ENCODE results near the gene TMPRSS3.
"Not testable (repeated sequence)": the region's sequence is repeated elsewhere in the genome, so short reads cannot be mapped to it uniquely, and the experiment has no call there.

Gene TMPRSS3

GRCh38 chr21:42414553-42414927 lies 18.7 kb upstream of the TMPRSS3 start:
- no peaks in the 10 kb centered on the region for H3K4me1 ChIP-seq (ENCODE audit: control insufficient read depth in 1 of 2, insufficient read depth in 2 of 2, low read length in 2 of 2)
- no peak overlapping the region for H3K27ac ChIP-seq (ENCODE audit: low read length)
- no peaks in the 10 kb centered on the region for H3K36me3 ChIP-seq (ENCODE audit: control insufficient read depth in 1 of 2, insufficient read depth in 2 of 2, low read length in 2 of 2)
- no peak overlapping the region for H3K4me3 ChIP-seq (ENCODE audit: low read depth in 1 of 2, low read length in 2 of 2)
- H3K27me3 ChIP-seq (ENCODE audit: low read depth, low read length) = no peaks in the 10 kb centered on the region
- H3K9me3 ChIP-seq (ENCODE audit: control insufficient read depth in 1 of 2, low read length in 2 of 2) = no peaks in the 10 kb centered on the region

DNA sequence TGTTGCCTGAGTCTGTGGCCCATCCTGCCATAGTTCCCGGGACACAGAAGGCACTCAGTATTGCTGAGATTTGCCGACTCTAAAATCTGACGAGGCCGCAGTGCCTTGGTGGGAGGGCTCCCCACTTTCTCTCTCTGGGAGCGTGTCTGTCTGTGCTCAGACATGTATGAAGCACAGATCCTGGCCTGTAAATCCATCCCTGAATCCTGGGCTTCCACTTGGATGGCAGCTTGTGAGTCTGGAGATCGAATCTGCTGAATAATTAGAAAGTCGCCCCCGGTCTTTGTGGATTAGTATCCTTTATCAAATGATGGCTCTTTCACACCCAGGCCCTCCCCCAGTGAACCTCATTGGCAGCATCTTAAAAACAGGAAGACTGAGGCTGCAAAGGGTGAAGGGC lies 18.2 kb upstream of the TMPRSS3 start:
- no peaks in the 10 kb centered on the region for H3K36me3 ChIP-seq (ENCODE audit: control insufficient read depth in 1 of 2, insufficient read depth in 2 of 2, low read length in 2 of 2)
- H3K9me3 ChIP-seq (ENCODE audit: control insufficient read depth in 1 of 2, low read length in 2 of 2) = no peaks in the 10 kb centered on the region
- H3K27ac ChIP-seq (ENCODE audit: low read length) = no peak overlapping the region
- no peaks in the 10 kb centered on the region for H3K27me3 ChIP-seq (ENCODE audit: low read depth, low read length)
- H3K4me3 ChIP-seq (ENCODE audit: low read depth in 1 of 2, low read length in 2 of 2) = no peak overlapping the region
- no peaks in the 10 kb centered on the region for H3K4me1 ChIP-seq (ENCODE audit: control insufficient read depth in 1 of 2, insufficient read depth in 2 of 2, low read length in 2 of 2)

- Histone ChIP-seq H3K4me1 (ENCODE audit: control insufficient read depth in 1 of 2, insufficient read depth in 2 of 2, low read length in 2 of 2) (no peaks in the 10 kb centered on the region), H3K27ac (ENCODE audit: low read length) (no peak overlapping the region), H3K9me3 (ENCODE audit: control insufficient read depth in 1 of 2, low read length in 2 of 2) (no peaks in the 10 kb centered on the region), H3K27me3 (ENCODE audit: low read depth, low read length) (no peaks in the 10 kb centered on the region), H3K36me3 (ENCODE audit: control insufficient read depth in 1 of 2, insufficient read depth in 2 of 2, low read length in 2 of 2) (no peaks in the 10 kb centered on the region), H3K4me3 (ENCODE audit: low read depth in 1 of 2, low read length in 2 of 2) (no peak overlapping the region)
Measured at GRCh38 chr21:42413500-42413899, 17.6 kb upstream of the TMPRSS3 start.

DNA sequence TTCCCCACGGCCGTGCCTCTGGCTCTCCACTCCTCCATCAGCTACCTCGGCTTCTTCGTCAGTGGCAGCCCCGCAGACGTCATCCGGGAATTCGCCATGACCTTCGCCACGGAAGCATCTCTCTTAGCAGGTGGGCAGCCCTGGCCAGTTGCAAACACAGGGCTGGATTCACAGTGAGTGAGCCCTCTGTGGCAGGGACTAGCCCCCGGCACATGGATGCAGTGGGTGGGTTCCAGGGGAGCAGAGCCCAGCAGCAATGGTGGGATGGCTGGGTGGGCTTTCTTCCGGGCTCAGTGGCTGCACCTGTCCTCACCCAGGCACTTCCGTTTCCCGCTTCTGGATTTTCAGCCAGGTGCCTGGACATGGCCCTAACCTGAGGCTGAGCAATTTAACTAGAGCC lies 17.2 kb upstream of the TMPRSS3 start:
- no peak overlapping the region for H3K27ac ChIP-seq (ENCODE audit: low read length)
- no peaks in the 10 kb centered on the region for H3K36me3 ChIP-seq (ENCODE audit: control insufficient read depth in 1 of 2, insufficient read depth in 2 of 2, low read length in 2 of 2)
- no peaks in the 10 kb centered on the region for H3K9me3 ChIP-seq (ENCODE audit: control insufficient read depth in 1 of 2, low read length in 2 of 2)
- H3K4me1 ChIP-seq (ENCODE audit: control insufficient read depth in 1 of 2, insufficient read depth in 2 of 2, low read length in 2 of 2) = no peaks in the 10 kb centered on the region
- H3K4me3 ChIP-seq (ENCODE audit: low read depth in 1 of 2, low read length in 2 of 2) = no peak overlapping the region
- no peaks in the 10 kb centered on the region for H3K27me3 ChIP-seq (ENCODE audit: low read depth, low read length)

- no peaks in the 10 kb centered on the region for H3K36me3 ChIP-seq (ENCODE audit: control insufficient read depth in 1 of 2, insufficient read depth in 2 of 2, low read length in 2 of 2)
- no peak overlapping the region for H3K27ac ChIP-seq (ENCODE audit: low read length)
- no peaks in the 10 kb centered on the region for H3K27me3 ChIP-seq (ENCODE audit: low read depth, low read length)
- H3K4me3 ChIP-seq (ENCODE audit: low read depth in 1 of 2, low read length in 2 of 2) = no peak overlapping the region
- no peaks in the 10 kb centered on the region for H3K9me3 ChIP-seq (ENCODE audit: control insufficient read depth in 1 of 2, low read length in 2 of 2)
- H3K4me1 ChIP-seq (ENCODE audit: control insufficient read depth in 1 of 2, insufficient read depth in 2 of 2, low read length in 2 of 2) = no peaks in the 10 kb centered on the region
Measured at GRCh38 chr21:42412636-42412933, 16.7 kb upstream of the TMPRSS3 start.

GRCh38 chr21:42411891-42412635 lies 16.2 kb upstream of the TMPRSS3 start:
- Histone ChIP-seq H3K9me3 (ENCODE audit: control insufficient read depth in 1 of 2, low read length in 2 of 2) (no peaks in the 10 kb centered on the region), H3K4me1 (ENCODE audit: control insufficient read depth in 1 of 2, insufficient read depth in 2 of 2, low read length in 2 of 2) (no peaks in the 10 kb centered on the region), H3K36me3 (ENCODE audit: control insufficient read depth in 1 of 2, insufficient read depth in 2 of 2, low read length in 2 of 2) (no peaks in the 10 kb centered on the region), H3K27ac (ENCODE audit: low read length) (no peak overlapping the region), H3K4me3 (ENCODE audit: low read depth in 1 of 2, low read length in 2 of 2) (no peak overlapping the region), H3K27me3 (ENCODE audit: low read depth, low read length) (no peaks in the 10 kb centered on the region)

DNA sequence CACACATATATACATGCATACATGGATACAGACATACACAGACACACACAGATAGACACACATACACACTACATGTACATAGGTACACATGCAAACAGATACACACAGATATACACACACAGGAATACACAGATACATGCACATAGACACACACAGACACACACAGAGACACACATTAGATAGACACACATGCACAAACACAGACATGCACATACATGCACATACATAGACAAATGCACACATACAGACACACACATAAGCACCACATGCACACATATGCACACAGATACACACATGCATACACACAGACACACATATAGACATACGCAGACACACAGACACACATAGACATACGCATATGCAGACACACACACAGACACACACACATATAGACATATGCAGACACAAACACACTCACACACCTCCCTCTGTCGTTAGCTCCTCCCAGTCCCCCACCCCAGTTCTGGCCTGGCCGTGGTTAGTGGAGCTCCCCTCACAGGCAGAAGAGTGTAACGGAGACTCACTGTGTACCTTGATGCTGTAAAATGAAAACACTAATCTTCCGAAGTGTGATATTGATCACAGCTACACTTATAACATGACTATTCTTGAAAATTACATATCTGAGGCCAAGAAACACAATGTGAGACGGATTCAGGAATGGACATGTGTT lies 15.5 kb upstream of the TMPRSS3 start:
- H3K4me3 ChIP-seq (ENCODE audit: low read depth in 1 of 2, low read length in 2 of 2) = no peak overlapping the region
- no peaks in the 10 kb centered on the region for H3K4me1 ChIP-seq (ENCODE audit: control insufficient read depth in 1 of 2, insufficient read depth in 2 of 2, low read length in 2 of 2)
- no peaks in the 10 kb centered on the region for H3K27me3 ChIP-seq (ENCODE audit: low read depth, low read length)
- no peaks in the 10 kb centered on the region for H3K36me3 ChIP-seq (ENCODE audit: control insufficient read depth in 1 of 2, insufficient read depth in 2 of 2, low read length in 2 of 2)
- H3K27ac ChIP-seq (ENCODE audit: low read length) = no peak overlapping the region
- no peaks in the 10 kb centered on the region for H3K9me3 ChIP-seq (ENCODE audit: control insufficient read depth in 1 of 2, low read length in 2 of 2)

GRCh38 chr21:42409366-42409765 lies 13.5 kb upstream of the TMPRSS3 start:
- H3K4me1 ChIP-seq (ENCODE audit: control insufficient read depth in 1 of 2, insufficient read depth in 2 of 2, low read length in 2 of 2) = no peaks in the 10 kb centered on the region
- H3K9me3 ChIP-seq (ENCODE audit: control insufficient read depth in 1 of 2, low read length in 2 of 2) = no peaks in the 10 kb centered on the region
- no peak overlapping the region for H3K4me3 ChIP-seq (ENCODE audit: low read depth in 1 of 2, low read length in 2 of 2)
- no peaks in the 10 kb centered on the region for H3K27me3 ChIP-seq (ENCODE audit: low read depth, low read length)
- no peaks in the 10 kb centered on the region for H3K36me3 ChIP-seq (ENCODE audit: control insufficient read depth in 1 of 2, insufficient read depth in 2 of 2, low read length in 2 of 2)
- no peak overlapping the region for H3K27ac ChIP-seq (ENCODE audit: low read length)

DNA sequence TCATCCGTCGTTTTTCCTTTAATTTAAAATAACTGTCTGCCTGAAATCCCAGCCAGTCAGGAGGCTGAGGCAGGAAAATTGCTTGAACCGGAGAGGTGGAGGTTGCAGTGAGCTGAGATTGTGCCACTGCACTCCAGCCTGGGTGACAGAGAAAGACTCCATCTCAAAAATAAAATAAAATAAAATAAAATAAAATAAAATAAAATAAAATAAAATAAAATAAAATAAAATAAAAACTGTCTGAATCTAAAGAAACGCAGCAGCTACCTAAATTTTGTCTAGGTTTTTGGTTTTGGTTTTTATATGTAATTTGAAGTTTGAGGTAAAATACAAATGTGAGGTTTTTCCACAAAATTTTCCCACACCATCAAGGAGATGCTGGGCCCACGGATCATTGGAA lies 12.9 kb upstream of the TMPRSS3 start:
- H3K4me3 ChIP-seq (ENCODE audit: low read depth in 1 of 2, low read length in 2 of 2); H3K27me3 ChIP-seq (ENCODE audit: low read depth, low read length); H3K27ac ChIP-seq (ENCODE audit: low read length); H3K36me3 ChIP-seq (ENCODE audit: control insufficient read depth in 1 of 2, insufficient read depth in 2 of 2, low read length in 2 of 2); H3K9me3 ChIP-seq (ENCODE audit: control insufficient read depth in 1 of 2, low read length in 2 of 2); H3K4me1 ChIP-seq (ENCODE audit: control insufficient read depth in 1 of 2, insufficient read depth in 2 of 2, low read length in 2 of 2): not testable (repeated sequence)

GRCh38 chr21:42407476-42407875 lies 11.6 kb upstream of the TMPRSS3 start:
- no peak overlapping the region for H3K4me3 ChIP-seq (ENCODE audit: low read depth in 1 of 2, low read length in 2 of 2)
- no peak overlapping the region for H3K27ac ChIP-seq (ENCODE audit: low read length)
- H3K9me3 ChIP-seq (ENCODE audit: control insufficient read depth in 1 of 2, low read length in 2 of 2) = no peaks in the 10 kb centered on the region
- H3K4me1 ChIP-seq (ENCODE audit: control insufficient read depth in 1 of 2, insufficient read depth in 2 of 2, low read length in 2 of 2) = no peaks in the 10 kb centered on the region
- H3K27me3 ChIP-seq (ENCODE audit: low read depth, low read length) = no peaks in the 10 kb centered on the region
- no peaks in the 10 kb centered on the region for H3K36me3 ChIP-seq (ENCODE audit: control insufficient read depth in 1 of 2, insufficient read depth in 2 of 2, low read length in 2 of 2)

DNA sequence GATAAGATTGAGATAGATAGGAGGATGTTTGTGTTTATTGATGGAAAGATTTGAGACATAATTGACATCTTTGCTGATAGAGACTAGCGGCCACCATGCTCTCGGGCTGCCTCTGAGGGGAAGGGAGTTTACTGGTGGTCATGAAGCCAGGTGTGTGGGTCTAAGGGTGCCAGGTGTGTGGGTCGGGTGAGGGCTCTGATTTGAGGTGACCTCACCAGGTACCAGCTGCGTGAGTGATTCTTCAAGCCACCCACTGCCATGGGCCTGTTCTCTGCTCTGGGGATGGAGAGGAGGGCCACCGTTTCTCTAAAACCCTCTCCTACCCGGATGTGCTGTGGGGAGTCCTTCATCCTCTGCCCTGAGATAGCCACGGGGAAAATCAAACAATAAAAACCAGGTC lies 11.0 kb upstream of the TMPRSS3 start:
- H3K36me3 ChIP-seq (ENCODE audit: control insufficient read depth in 1 of 2, insufficient read depth in 2 of 2, low read length in 2 of 2) = no peaks in the 10 kb centered on the region
- H3K4me3 ChIP-seq (ENCODE audit: low read depth in 1 of 2, low read length in 2 of 2) = no peak overlapping the region
- H3K27me3 ChIP-seq (ENCODE audit: low read depth, low read length) = no peaks in the 10 kb centered on the region
- no peaks in the 10 kb centered on the region for H3K4me1 ChIP-seq (ENCODE audit: control insufficient read depth in 1 of 2, insufficient read depth in 2 of 2, low read length in 2 of 2)
- no peaks in the 10 kb centered on the region for H3K9me3 ChIP-seq (ENCODE audit: control insufficient read depth in 1 of 2, low read length in 2 of 2)
- H3K27ac ChIP-seq (ENCODE audit: low read length) = no peak overlapping the region

DNA sequence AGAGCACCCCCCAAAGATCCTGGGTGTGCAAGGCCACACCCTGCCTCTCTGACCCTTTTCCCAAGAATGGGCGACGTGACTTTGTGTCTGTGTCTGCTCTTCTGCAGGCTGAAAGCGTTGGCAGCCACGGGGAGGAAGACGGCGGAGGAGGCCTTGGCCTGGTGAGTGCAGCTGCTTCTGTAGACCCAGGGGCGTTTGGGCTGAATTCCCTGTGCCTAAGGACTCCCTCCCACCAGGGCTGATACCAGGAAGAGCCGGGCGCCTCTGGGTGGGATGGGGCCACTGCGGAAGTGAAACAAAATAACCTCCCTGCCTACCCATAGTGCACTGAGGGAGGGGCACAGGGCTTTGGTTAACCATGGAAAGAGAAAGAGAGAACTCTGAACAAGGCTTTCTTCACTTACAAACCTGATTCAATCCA lies 10.4 kb upstream of the TMPRSS3 start:
- Histone ChIP-seq H3K9me3 (ENCODE audit: control insufficient read depth in 1 of 2, low read length in 2 of 2) (peaks cover 0 to 3% of the 10 kb centered on the region in 2 donors), H3K36me3 (ENCODE audit: control insufficient read depth in 1 of 2, insufficient read depth in 2 of 2, low read length in 2 of 2) (no peaks in the 10 kb centered on the region), H3K27ac (ENCODE audit: low read length) (no peak overlapping the region), H3K27me3 (ENCODE audit: low read depth, low read length) (no peaks in the 10 kb centered on the region), H3K4me1 (ENCODE audit: control insufficient read depth in 1 of 2, insufficient read depth in 2 of 2, low read length in 2 of 2) (no peaks in the 10 kb centered on the region), H3K4me3 (ENCODE audit: low read depth in 1 of 2, low read length in 2 of 2) (no peak overlapping the region)

Measured in muscle layer of duodenum (tissue), 2 donors.